ENCODE results near the gene OR51B2.
"Not testable (repeated sequence)": the region's sequence is repeated elsewhere in the genome, so short reads cannot be mapped to it uniquely, and the experiment has no call there.

OR51B2 gene

DNA sequence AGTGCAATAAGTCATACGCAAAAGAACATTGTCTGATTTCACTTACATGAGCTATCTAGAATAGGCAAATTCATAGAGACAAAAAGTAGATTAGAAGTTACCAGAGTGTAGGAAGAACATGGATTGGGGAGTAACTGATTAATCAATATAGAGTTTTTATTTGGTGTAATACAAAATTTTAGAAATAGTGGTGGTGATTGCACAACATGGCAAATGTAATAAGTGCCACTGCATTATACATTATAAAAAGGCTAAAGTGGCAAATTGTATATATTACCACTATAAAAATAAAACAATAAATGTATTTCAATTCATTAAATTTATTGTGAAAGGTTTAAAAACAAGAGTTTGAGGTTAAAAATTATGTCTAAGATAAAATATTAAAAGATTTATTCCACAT is 13.7 kb downstream of the OR51B2 start:
- DNase-seq (ENCODE audit: low read depth): no peak

DNA sequence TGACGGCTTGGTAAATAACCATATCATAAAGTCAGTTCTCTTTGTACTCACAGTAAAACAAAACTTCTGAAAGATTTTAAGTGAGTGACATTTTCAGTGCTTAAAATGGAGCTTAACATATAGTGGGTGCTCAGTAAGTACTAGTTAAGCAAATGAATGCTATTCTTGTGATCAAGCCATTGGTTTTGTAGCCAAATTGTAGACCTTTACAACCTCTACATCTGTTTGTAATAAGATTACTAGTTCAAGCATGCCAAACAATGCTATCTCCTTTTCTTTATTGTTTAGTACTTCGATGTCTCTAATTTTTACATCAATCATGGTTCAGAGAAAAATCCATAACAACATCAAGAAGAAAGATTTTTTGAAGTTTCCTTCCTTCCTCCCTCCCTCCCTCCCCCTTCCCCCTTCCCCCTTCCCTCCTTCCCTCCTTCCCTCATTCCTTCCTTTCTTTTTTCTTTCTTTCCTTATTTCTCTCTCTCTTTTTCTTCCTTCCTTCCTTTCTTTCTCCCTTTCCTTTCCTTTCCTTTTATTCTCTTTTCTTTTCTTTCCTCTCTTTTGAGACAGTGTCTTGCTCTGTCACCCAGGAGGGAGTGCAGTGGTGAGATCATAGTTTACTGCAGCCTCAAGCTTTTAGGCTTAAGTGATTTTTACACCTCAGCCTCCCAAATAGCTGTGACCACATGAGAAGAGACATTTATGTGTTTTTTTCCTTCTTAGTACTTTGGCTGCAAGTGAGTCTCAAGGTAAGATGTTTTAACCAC is 16.7 kb downstream of the OR51B2 start:
- no peak for DNase-seq (ENCODE audit: low read depth)

DNA sequence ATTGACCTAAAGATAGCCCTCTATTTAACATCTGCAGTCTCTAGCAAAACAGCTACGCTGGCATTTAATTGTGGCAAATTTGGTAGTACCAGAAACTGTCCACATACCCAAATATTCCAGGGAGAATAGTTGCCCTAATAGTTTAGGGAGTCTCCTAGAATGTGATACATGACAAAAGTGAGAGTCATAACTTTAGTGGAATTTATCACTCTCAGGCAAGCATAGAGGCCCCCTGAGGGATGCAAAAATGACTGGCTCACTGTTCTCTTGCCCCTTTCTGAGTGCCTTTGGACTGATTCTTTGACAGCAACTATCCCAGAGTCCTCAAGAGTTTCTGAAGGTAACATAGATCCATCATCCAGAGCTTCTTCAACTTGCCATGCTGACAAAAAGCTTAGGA is 20.1 kb downstream of the OR51B2 start:
- no peak for DNase-seq (ENCODE audit: low read depth)

DNA sequence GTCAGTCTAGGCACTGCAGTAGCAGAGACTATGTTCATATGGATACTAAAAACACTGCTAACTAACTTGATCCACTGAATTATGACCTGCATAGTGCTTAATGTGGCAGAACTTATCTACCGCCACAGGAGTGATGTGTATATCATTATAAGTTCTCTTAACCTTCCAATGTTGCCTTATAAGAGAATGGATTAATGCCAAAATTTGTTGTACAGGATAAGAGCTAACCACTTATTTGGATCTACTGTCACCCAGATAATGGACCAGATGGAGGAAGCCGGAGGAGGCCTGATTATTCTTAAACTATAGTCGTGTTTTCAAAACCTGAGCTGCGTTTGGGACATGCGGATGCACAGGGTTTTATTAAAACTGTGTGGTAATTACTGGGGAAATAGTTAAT is 20.5 kb downstream of the OR51B2 start:
- no peak for DNase-seq (ENCODE audit: low read depth)

DNA sequence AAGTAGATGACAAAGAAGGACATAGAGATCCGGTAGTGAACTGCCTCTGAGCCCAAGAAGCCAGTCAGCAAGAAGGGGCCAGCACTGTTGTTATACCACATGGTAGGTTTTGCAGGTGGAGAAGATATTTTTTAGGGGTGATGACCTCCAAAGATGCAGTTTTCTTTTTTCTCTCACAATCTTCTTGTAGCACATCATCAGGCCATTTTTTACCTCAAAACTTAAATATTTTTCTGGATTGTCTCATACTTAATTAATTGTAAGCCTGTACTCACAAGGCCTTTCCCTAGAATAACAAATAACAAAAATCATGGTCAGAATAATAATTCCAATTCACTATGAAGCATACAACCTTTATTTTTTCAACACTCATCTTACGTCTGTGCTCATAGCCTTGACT is 22.3 kb downstream of the OR51B2 start, which contains the start of gene OR51B4:
Gene OR51B4, minus strand, starts transcription at position 101 of the 400 bp plus-strand sequence. Its CDS starts 0 bp downstream, at position 101.
- no peak for DNase-seq (ENCODE audit: low read depth)

DNA sequence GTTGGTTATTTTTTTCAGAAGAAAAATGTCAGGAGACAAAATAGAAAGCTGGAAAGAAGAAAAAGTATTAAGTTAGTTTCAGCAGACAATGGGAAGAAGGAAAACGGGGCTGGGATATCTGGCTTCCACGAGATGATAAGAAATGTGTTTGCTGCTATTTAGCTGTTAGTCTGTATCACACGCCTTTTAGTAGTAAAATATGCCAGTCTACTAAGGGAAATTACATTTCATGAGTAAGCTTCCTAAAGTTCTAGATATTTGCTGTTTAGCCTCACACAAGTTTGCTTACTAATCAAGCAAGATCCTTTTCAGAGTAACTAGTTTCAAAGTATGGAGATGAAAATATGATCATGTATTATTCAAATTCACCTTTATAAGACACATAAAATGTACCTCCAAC is 23.8 kb downstream of the OR51B2 start:
- DNase-seq (ENCODE audit: low read depth): no peak

DNA sequence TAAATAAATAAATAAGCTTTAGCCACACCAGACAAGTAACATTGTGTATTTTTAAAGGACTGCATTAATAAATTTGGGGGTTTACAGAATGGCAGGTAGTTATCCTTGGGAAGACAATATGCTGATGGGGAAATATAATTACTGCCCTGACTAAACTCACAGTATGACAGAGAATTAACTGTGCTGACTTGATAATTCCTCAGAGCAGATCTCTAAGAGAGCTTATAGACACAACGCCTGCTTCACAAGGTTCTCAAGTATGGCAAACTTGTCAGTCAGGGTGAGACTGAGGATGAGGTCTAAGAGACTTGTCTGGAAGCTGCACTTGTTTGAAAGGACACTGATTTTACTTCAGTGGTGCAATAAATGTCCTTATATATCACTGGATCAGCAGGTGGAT is 25.6 kb downstream of the OR51B2 start:
- DNase-seq (ENCODE audit: low read depth): no peak

DNA sequence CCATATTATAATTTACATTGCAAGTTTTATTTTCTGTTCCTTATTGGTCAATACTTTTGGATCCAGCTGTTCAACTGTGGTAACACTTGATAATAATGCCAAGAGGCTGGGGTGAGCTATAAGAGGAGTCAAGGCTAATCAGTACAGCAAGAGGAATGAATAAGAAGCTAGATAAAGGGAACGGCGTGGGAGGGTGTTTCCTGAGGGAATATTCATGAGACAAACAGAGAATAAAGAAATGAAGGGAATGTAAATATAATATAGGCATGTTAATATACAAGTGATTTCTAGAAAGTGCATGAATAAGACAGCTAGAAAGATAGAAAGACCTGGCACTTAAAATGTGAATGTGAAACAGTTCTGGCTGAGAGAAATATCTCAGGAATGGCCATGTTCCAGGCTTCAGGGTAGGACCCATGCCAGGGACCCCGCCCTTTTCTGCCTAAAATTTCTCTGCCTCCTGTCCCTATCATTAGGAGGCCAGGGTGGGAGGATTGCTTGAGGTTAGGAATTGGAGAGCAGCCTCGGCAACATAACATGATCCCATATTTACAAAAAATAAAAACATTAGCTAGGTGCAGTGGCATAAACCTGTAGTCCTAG is 26.3 kb downstream of the OR51B2 start:
- DNase-seq (ENCODE audit: low read depth): no peak

DNA sequence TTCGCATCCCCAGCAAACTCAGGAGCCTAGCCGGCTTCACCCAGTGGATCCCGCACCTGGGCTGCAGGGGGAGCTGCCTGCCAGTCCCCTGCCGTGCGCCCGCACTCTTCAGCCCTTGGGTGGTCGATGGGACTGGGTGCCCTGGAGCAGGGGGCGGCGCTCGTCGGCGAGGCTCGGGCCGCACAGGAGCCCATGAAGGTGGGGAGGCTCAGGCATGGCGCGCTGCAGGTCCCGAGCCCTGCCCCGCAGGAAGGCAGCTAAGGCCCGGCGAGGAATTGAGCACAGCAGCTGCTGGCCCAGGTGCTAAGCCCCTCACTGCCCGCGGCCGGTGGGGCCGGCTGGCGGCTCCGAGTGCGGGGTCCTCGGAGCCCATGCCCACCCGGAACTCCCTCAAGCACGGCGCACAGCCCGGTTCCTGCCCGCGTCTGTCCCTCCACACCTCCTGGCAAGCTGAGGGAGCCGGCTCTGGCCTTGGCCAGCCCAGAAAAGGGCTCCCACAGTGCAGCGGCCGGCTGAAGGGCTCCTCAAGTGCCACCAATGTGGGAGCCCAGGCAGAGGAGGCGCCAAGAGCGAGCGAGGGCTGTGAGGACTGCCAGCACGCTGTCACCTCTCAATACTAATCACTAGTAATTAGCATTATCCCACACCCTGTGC is 29.6 kb downstream of the OR51B2 start:
- DNase-seq (ENCODE audit: low read depth): not testable (repeated sequence)

DNA sequence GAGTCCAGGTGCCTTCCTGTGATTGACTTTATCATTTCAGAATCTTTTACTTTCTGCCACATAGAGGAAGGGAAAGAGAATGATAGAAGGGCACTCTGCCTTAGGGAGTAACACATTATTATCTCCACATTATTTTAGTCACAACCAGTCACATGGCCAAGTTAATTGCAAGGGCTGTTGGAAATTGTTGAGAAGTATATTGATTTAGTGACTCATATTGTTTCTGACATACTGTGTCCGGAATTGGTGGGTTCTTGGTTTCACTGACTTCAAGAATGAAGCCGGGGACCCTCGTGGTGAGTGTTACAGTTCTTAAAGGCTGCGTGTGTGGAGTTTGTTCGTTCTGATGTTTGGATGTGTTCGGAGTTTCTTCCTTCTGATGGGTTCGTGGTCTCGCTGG is 31.1 kb downstream of the OR51B2 start:
- DNase-seq (ENCODE audit: low read depth): no peak

DNA sequence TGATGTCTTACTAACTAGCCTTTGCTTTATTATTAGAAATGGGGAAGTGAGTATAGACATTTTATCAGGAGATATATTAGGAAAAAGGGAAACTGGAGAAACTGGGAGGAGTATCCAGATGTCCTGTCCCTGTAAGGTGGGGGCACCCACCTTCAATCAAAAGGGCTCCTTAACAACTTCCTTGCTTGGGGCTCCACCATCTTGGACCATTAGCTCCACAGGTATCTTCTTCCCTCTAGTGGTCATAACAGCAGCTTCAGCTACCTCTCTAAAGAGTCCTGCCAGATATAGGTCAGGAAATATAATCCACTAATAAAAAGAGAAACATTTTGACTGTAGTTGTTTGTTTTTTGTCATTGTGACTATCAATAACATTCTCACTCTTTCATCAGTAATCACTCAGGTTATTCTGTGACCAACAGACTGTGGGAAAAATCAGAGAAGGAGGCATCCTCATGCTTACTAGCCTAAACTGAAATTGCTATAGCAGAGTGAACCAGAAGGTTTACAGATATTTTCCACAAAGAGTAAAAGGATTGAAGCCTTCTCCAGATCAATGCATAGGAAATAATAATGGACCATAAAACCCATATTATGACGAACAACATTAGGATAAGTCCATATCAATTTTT is 32.8 kb downstream of the OR51B2 start:
- no peak for DNase-seq (ENCODE audit: low read depth)

DNA sequence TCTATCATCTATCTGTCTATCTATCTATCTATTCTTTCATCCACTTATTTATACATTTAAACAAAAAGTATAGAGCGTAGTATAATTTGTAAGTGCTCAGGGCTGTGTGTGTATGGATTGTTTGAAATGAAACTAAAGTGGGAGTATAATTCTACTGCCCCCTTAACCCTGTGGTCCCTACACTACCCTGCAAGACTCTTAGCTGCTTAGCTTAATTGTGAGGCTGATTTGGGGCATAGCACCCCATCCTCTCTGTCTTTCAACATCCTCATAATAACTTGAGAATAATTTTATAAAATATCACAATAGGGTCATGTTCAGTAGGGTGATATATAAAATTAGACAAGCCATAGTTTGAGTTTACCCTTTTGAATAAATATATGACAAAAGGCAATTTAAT is 34.0 kb downstream of the OR51B2 start:
- DNase-seq (ENCODE audit: low read depth): no peak

DNA sequence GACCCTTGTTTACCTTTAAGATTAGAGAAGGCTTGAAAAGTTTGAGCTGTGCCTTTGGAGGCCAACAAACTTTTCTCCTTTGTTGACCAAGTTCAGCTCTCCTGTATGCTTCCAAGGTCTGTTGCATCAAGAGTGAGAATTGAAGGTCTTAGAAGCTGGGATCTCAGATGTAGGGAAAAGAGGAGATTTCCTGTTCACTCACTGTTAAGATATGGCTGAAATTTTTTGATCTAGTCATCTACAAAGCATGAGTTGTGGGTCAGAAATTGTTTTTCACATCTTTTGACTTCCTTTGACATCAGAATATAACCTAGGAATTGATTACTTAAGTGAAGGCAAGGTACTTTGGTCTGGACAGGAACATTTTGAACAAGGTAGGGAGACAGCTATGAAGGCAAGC is 34.4 kb downstream of the OR51B2 start:
- DNase-seq (ENCODE audit: low read depth): no peak

DNA sequence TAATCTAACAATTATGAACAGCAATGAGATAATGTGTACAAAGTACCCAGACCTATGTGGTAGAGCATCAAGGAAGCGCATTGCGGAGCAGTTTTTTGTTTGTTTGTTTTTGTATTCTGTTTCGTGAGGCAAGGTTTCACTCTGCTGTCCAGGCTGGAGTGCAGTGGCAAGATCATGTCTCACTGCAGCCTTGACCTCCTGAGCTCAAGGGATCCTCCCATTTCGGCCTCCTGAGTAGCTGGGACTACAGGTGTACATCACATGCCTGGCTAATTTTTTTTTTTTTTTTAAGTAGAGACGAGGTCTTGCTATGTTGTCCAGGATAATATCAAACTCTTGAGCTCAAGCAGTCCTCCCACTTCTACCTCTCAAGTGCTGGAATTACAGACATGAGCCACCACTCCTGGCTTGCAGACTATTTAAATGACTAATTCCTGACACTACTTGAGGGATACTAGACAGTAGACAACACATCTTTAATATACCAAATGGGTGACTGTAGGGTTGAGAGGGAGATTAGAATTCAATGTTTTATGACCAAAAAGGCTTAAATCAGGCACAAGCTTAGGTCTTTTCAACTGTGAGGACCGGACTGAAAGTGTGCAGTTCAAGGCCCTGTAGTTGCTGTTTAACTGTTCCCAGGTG is 35.1 kb downstream of the OR51B2 start:
- no peak for DNase-seq (ENCODE audit: low read depth)

DNA sequence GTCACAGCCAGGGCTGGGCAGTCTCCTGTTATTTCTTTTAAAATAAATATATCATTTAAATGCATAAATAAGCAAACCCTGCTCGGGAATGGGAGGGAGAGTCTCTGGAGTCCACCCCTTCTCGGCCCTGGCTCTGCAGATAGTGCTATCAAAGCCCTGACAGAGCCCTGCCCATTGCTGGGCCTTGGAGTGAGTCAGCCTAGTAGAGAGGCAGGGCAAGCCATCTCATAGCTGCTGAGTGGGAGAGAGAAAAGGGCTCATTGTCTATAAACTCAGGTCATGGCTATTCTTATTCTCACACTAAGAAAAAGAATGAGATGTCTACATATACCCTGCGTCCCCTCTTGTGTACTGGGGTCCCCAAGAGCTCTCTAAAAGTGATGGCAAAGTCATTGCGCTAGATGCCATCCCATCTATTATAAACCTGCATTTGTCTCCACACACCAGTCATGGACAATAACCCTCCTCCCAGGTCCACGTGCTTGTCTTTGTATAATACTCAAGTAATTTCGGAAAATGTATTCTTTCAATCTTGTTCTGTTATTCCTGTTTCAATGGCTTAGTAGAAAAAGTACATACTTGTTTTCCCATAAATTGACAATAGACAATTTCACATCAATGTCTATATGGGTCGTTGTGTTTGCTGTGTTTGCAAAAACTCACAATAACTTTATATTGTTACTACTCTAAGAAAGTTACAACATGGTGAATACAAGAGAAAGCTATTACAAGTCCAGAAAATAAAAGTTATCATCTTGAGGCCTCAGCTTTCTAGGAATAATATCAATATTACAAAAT is 35.8 kb downstream of the OR51B2 start:
- DNase-seq (ENCODE audit: low read depth): no peak

DNA sequence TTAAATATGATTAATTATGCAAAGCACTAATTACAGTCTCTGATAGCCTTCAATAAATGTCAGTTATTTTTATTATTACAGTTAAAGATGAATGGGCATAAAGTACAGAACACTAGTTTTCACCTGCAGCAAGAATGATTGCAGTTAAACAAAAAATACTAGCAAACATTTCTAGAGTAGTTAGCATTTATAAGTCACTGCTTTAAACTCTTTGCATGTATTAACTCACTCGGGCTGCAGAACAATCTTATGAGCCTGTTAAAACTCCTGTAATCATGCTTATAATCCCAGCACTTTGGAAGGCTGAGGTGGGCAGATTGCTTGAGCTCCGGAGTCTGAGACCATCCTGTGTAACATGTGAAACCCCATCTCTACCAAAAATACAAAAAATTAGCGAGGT is 37.2 kb downstream of the OR51B2 start:
- DNase-seq (ENCODE audit: low read depth): no peak

DNA sequence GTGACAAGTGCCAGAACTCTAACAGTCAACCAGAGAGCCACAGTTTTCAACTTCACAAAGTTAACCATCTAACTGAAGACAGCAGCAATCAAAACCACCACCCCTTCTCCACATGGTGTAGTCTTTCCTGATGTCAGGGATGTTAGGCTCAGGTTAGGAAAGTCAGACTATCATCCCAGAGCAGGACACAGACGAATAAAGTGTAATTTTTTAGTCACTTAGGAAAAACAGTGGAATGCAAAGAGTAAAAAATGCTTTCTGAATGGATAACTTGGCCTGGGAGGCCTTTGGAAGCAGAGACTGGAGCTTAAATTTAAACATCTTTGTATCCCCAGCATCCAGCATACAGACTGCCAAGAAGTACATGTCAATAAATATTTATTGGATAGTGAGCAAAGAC is 37.7 kb downstream of the OR51B2 start:
- no peak for DNase-seq (ENCODE audit: low read depth)

DNA sequence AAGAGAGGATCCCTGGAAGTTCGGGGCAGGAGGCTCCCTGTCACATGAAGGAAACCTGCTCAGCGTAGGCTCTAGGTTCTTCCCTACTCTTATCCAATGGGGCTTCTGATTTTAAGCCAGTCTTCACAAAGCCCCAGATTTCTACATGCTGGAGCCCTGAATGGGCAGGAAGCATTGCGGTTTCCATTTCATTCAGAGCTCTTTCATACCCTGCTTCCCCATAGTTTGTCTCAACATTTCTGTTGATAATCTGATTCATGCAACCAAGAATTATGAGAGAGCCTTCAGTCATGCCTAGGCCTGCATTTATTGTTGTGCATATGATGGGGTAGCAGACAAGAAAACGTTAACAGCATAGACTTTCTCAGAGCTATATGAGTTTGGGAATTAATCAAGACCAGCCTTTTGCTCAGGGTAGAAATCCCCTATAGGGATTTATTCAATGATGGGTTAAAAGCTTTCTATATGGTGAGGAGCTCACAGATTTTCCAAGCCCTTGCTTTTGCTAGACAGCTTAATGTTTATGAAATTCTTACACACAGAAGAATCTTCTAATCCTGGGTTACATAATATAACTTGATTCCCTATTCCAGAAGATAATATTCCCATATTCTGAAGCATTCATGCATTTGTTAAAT is 38.3 kb downstream of the OR51B2 start:
- DNase-seq (ENCODE audit: low read depth): no peak

DNA sequence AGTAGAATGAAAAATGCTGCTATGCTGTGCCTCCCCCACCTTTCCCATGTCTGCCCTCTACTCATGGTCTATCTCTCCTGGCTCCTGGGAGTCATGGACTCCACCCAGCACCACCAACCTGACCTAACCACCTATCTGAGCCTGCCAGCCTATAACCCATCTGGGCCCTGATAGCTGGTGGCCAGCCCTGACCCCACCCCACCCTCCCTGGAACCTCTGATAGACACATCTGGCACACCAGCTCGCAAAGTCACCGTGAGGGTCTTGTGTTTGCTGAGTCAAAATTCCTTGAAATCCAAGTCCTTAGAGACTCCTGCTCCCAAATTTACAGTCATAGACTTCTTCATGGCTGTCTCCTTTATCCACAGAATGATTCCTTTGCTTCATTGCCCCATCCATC is 39.5 kb downstream of the OR51B2 start:
- no peak for DNase-seq (ENCODE audit: low read depth)

DNA sequence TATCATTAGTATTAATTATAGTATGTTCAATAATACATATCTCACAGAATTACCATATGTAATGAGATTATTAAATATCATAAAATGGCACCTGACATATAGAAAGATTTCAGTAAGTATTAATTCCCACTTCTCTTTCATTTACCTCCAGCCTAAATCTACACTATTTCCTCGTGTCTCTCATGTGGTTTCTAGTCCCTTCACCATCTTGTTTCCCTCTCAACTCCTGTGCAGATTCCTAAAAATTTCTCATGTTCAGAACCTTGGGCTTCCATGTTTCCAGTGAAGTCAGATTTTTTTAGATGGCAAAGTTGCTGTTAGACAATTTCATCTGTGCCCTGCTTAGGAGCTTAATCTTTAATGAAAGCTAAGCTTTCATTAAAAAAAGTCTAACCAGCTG is 40.2 kb downstream of the OR51B2 start:
- no peak for DNase-seq (ENCODE audit: low read depth)

DNA sequence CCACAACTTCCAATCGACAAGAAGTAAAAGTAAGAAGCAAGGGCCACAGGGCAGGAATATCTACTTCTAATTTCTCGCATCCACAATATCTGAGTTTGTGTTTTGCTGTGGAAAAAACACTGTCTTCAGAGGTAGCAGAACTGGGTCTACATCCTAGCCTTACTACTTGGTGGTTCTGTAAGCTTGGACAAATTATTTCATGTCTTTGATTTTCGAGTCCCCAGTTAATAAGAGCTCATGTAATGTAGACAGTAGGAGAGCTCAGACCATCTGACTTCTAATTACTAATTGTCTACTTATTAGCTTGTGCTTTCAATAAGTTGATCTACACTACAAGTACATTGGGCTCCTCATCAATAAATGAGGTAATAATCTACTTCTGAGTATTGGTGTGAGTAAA is 41.0 kb downstream of the OR51B2 start:
- DNase-seq (ENCODE audit: low read depth): no peak

Measured in stimulated activated CD8-positive, alpha-beta memory T cell treated with anti-CD3 and anti-CD28 coated beads, Interleukin-12 subunit alpha, Interleukin-12 subunit beta, amount 100 ng/mL, for 1 hour (primary cell).